Inflammatory macrophage treated with lipopolysaccharide for 1 hour (primary cell): ENCODE measurements around the gene SPSB1.

Experiments used
- DNase-seq, 2 donors: peaks; one replicate each; pipeline ENCODE4 v3.0.0-alpha.2; 2020 to 2022

The SPSB1 gene

DNA sequence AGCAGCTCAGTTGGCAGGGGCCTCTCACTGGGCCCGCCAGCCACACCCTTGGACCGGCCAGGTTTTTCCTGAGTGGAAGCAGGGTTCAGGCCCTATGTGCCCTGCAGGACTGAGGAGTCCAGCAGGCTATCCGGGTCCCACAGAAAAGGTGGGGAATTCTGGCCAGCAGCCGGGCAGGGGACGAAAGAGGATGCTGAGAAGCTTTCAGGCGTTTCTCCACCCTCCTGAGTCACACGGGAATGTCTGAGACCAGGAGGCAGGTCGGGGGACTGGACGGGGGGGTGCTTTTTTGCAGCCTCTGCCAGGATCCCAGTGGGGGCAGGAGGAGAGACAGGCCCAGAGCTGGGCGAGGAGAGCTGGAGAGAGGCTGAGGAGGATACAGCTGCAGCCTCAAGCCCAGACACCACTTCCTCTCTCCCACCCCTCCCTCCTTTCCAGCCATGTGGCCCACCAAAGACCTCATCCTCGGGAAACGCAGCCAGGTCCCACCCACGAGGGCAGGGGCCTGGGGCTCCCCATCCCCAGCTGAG is 105.4 kb downstream of the SPSB1 start:
- no peak for DNase-seq

DNA sequence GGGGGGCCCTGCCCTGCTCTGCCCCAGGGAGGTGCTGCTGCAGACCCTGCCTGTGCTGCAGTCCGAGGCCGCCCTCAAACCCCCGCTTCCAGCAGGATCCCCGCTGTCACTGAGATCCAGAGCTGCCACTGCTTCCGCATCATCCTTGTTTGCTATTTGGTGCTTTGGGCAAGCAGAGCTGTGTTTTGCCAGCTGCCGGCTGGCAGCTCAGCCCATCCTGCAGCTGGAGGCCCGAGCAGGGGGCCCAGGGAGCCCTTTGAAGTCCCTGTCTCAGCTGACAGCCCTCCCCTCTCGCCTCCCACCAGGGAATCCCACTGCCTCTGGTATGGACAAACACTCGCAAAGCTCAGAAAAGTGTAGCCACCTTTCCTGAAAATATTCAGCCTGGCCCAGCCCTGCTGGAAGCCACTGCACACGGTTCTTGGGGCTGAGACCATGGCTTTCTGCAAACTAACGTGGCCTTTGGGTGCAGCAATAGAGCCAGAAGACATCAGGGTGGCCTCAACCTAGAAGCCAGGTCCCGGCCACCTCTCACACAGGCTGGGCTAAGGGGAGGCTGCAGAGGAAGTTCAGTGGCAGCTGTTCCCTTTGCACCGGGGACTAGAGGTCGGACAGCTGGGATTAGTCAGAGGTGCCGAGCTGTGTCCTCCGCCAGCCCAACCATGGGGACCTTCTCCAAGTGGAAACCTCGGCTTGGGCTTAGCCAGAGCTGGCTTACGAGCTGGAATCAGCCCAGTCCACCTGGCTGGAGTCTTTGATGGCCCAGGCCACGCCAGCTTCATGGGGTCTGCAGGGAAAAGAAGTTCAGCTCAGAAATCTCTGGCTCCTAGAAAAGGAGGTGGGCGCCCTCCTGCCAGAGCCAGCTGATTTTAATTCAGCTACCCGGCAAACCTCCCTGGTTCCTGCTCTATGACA is 107.1 kb downstream of the SPSB1 start:
- no peak for DNase-seq

DNA sequence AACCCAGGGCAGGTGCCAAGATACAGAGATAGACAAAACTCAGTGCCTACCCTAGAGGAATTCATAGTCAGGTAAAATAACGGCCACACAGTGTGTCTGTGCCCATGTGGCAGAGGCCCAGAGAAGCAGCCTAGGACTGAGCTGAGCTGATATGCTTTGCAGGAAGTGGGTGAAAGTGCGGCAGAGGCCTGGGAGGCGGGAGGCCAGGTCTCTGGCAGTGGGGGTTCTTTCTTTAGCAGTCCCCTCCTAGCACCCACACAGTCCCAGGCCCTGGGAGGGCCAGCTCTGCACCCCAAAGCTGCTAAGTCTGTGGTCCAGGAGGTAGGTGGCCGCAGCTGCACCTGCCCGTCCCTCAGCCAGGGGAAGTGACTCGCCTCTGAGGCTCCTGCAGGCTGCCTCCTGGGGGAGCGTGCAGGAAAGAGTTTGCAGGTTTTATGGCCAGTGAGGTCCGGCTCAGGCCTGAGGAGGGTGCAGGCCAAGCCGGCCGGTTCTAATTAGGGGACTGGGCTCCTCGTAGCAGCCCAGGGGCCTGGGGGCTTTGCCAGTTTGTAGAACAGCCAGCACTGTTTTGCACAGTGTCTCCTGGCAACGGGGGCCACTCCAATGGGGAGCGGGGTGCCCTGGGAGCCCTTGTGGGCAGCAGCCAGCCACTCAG is 107.9 kb downstream of the SPSB1 start:
- DNase-seq, result no peak

DNA sequence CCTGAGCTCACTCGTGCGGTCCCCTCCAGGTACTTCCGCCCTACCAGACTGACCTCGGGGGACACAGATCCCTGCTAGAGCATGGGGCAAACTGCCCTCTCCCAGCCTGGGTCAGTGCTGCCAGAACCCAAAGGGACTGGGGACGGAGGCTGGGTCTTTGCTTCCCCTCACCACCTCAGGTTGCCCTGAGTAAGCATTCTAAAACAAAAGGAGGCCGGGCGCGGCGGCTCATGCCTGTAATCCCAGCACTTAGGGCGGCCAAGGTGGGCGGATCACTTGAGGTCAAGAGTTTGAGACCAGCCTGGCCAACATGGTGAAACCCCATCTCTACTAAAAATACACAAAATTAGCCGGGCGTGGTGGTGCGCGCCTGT is 108.4 kb downstream of the SPSB1 start:
- DNase-seq, result no peak

DNA sequence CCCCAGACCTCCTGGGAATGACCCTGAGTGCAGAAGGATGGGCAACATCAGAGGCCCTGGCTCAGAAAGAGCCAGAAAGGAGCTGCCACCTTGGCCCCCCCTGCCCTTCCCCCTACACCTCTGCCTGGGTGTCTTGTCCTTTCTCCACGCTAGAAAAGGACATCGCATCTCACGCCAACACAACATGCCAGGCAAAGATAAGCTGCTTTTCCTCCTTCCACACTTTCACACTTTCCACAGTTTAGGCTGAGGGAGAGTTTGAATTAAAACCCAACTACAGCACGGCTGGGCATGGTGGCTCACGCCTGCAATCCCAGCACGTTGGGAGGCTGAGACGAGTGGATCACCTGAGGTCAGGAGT is 109.5 kb downstream of the SPSB1 start:
- no peak for DNase-seq

DNA sequence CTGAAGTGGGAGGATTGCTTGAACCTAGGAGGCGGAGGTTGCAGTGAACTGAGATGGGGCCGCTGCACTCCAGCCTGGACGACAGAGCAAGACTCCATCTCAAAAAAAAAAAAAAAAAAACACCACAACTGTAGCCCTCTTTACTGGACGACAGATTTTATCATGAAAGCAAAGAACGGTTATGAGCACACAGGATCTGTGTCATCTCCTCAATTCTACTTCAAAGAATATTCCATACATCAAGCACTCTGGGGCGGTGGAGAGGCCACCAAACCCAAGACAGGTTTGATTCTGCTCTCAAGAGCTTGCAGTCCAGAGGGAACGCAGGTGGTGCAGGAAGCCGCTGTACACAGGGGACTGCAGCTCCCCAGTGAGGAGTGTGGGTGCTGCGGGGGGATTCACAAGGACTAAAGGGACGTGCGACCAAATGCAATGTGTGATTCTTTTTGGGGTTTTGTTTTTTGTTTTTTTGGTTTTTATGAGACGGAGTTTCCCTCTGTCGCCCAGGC is 110.1 kb downstream of the SPSB1 start:
- DNase-seq, result no peak

DNA sequence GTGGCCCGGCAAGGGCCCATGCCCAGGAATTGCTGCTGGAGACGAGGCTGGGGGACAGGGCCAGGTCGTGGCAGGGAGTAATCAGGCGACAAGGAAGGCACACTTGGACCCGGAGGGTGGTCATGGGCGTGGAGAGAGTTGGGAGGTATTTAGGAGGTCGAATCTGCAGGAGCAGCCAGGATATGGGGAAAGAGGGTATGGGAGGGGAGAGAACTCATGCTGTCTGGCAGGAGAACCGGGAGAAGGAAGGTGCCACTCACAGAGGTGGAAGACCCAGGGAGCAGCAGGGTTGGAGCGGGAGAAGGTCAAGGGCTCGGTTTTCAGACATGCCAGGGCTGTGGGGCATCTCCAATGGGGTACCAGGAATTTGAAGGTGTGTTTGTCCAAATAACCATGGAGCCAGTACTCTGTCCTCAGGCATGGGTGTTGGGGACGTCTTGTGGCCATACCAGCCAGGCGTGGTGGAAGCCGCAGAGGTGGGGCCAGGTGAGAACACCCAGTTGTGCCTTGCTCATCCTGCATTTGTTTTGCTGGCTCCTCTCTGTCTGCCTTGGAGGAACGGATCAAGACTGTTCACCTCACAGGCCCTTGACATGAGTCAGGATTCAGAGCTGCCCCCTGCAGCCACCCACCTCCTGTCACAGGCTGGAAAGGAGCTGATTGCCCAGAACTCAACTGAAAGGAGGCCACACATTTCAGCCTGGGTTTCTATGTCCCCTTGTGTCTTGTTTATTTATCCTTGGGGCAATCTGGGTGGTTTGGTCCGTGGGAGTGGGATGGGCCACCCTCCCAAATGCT is 111.6 kb downstream of the SPSB1 start:
- no peak for DNase-seq

DNA sequence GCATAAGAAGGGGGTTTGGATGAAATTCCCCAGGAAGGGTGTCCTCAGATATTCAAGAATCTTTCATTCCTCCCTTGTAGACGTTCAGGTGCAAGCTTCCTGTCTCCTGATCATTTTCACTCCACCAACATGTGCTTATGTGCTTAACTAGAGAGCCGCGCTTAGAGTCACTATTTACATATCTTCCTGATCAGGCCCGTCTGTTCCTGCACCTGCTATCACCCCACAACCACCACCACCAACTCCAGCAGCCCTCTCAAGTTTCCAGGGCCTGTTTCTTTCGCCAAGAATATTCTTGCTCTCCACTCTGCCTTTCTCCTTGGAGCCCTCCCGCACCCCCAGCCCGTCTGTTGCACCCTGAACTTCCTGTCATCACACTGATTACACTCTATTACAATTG is 113.4 kb downstream of the SPSB1 start:
- DNase-seq, result no peak

DNA sequence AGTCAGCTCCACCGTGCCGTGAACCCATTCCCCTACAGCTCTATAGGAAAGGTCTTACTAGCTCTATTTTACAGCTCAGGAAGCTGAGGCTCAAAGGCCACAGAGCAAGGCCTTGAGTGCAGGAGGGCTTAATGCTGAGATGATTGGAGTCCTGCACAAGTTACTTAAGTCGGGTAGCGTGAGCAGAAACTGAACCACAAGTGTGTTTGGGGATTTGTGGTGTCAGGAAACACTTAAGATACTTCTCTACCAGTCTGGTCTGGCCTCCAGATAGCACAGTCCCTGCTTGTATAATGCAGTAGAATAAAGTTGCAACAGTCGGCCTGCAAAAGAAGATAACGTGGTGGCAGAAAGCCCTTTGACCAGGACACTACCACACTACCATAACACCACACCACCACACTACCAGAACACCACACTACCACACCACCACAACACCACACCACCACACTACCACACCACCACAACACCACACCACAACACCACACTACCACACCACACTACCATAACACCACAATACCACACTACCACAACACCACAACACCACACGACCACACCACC is 118.1 kb downstream of the SPSB1 start:
- DNase-seq, result no peak

DNA sequence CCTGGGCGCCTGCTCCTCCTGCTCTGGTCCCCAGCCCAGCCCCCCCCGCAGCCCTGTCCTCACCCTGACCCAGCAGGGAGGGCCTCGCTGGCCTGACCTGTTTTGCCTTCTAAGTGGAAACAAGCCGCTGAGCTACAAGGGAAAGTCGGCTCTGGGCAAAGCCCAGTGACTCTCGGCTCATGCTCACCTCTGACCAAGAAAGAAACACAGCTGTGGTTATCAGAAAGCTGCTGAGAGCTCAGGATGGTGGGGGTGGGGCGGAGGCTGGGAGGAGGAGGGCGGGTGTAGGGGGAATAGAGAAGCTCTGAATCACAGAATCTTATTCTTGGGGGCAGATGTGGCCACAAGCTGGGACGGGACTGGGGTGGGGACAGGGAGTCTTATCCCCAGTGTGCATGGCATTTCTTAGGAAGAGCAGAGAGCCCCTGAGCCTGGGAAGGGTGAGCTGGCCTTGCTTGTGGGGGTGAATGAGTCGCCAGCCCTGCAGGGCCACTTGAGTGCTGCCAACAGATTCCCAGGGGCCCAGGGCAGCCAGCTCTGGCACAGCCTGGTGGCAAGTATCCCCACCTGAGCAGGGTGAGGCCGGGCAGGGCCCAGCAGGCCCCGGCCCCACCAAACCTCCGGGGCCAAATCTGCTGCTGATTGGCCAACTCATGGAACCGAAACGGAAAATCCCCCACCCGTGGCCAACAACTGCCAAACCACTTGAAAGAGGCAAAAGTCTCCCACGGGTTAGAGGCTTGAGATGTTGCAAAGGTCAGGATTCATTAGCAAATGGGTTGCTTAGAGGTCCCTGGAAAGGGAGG is 120.6 kb downstream of the SPSB1 start:
- DNase-seq, result peak; percentile 13 to 68

DNA sequence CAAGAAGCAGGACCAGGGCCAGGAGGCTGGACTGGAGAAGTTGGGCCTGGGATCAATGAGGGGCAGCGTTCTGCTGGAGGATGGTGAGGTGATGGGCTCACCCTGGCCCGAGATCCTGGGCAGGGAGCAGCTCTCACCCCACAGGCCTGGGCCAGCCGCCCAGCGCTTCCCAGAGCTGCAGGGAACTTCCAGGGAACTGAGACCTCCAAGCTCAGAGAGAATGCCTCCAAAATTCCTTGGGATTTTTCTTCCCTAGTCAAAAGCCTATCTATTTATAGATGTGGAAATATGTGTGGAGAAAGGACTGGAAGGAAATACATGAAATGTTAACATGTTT is 121.2 kb downstream of the SPSB1 start:
- DNase-seq, result no peak

DNA sequence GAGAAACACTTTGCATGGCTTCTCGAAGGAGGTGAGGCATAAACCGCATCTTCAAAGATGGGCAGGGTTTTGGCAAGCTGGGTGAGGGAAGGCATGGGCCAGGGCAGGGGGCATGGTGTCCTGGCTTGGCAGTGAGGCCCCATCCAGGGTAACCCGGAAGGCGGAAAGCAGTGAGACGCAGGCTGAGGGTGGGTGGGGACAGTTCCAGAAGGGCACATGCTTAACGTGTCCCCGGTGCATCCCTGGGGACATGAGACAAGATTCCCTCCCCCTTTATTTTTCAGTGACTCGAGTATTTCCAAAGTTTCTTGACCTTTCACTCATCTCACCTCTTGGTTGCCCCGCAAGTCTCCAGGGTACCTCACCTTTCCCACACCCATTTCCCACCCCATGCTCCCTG is 123.8 kb downstream of the SPSB1 start:
- DNase-seq, result no peak

DNA sequence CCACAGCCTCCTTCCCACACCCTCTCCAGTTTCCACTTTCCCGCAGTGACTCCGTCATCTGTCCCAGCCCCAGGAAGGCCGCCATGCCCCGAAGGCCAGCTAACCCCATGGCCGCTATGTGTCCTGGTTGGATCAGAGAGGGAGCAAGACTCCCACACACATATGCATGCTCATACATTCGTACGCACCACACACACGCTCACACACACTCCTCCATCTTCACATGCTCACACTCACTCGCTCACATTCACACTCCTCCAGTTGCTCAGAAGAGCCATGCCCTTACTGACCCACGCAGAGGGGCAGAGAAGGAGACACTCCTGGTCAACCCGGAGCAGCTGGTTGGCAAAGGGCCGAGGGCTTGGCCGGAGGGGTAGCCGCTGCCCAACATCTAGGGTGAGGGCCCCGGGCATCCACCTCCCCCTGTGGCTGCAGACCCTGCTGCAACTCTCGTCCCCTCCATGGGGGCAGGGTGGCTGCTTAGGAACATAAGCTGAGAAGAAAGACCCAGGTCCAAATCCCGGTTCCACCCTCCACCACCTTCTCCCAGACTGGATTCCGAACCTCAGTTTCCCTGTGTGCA is 124.3 kb downstream of the SPSB1 start:
- no peak for DNase-seq

DNA sequence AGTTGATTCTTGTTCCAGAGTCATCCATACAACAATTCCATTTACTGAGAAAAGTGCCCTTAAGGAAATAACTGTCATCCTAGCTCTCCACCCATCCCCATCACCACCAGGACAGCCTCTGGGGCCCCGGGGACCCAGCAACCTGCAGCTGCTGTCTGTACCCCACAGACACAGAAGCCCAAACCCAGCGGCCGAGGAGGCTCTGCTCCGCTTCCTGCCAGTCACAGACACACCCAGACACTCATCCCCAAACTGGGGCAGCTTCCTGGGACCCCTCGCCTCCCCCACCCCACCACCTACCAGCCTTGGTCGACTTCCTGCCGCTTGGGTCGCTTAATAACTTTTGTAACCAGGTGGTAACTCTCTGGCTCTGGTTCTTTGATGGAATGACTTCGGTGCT is 125.0 kb downstream of the SPSB1 start:
- DNase-seq, result no peak

DNA sequence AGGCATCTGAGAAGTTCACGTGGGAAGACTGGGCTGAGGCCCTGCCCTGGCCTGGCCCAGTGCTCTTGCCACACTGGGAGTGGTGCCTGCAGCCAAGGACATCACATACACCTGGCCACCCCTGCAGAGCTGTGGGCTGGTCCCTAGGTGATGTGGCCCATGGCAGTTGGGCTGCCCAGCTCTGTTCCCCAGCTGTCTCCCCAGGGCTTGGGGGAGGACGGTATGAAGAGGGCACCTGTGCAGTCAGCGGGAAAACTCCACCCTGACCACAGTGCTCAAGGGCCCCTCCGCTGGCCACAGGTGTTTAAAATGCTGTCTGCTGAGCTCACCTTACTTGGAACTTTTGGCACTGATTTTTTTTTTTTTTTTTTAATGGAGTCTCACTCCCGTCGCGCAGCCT is 126.2 kb downstream of the SPSB1 start:
- DNase-seq, result no peak
